Activated CD4-positive, CD25-positive, alpha-beta regulatory T cell treated with anti-CD3 and anti-CD28 coated beads, Interleukin-2, amount 50 U/mL, for 16 hours (primary cell): ENCODE results near the gene RGS6.

ENCODE experiments used
- DNase-seq: peaks from one replicate; pipeline ENCODE4 v3.0.0-alpha.2; 2020; ENCODE audit warnings: low read depth, low spot score

The RGS6 gene

GRCh38 chr14:72164420-72165228 lies 232.4 kb downstream of the RGS6 start:
- no peak for DNase-seq

- DNase-seq, result no peak
These were observed 233.0 kb downstream of the RGS6 start for GRCh38 chr14:72165229-72165698.

GRCh38 chr14:72169521-72169920 lies 237.3 kb downstream of the RGS6 start:
- DNase-seq, result no peak

GRCh38 chr14:72172049-72172448 lies 239.8 kb downstream of the RGS6 start:
- no peak for DNase-seq

GRCh38 chr14:72172597-72172996 lies 240.4 kb downstream of the RGS6 start:
- DNase-seq, result no peak

- DNase-seq, result no peak
These were observed 240.9 kb downstream of the RGS6 start for GRCh38 chr14:72173038-72173720.

- no peak for DNase-seq
These were observed 245.0 kb downstream of the RGS6 start for GRCh38 chr14:72177251-72177650.

- DNase-seq, result no peak
These were observed 246.3 kb downstream of the RGS6 start for GRCh38 chr14:72178517-72178916.

GRCh38 chr14:72182708-72183432 lies 250.6 kb downstream of the RGS6 start:
- DNase-seq, result no peak

- DNase-seq, result no peak
These were observed 251.4 kb downstream of the RGS6 start for GRCh38 chr14:72183631-72184030.

GRCh38 chr14:72186523-72186922 lies 254.3 kb downstream of the RGS6 start:
- DNase-seq, result no peak

GRCh38 chr14:72196237-72197015 lies 264.2 kb downstream of the RGS6 start:
- DNase-seq, result no peak

GRCh38 chr14:72201645-72202044 lies 269.4 kb downstream of the RGS6 start:
- DNase-seq, result no peak

GRCh38 chr14:72213424-72213823 lies 281.2 kb downstream of the RGS6 start:
- DNase-seq, result no peak

GRCh38 chr14:72215080-72215479 lies 282.9 kb downstream of the RGS6 start:
- DNase-seq, result no peak

GRCh38 chr14:72217135-72217534 lies 284.9 kb downstream of the RGS6 start:
- no peak for DNase-seq

GRCh38 chr14:72222046-72222445 lies 289.8 kb downstream of the RGS6 start:
- no peak for DNase-seq

GRCh38 chr14:72236629-72237028 lies 304.4 kb downstream of the RGS6 start:
- DNase-seq, result no peak

GRCh38 chr14:72237722-72238666 lies 305.8 kb downstream of the RGS6 start:
- DNase-seq, result no peak
